Heart left ventricle (tissue), 13 donors: Measurements from ENCODE around the gene PDZD4.

ENCODE experiments used
- CTCF ChIP-seq, 12 donors: fragments of 200-600 bp; sonication (generic) in 4 of 12; IDR thresholded peaks; one replicate each; pipeline versions ENCODE4 v1.5.0 to v1.8.0; 2018 to 2022; ENCODE audit warnings: antibody characterized with exemption in 12 of 12, mild to moderate bottlenecking in 5 of 12
- POLR2A ChIP-seq, 2 donors: fragments of 450-650 bp; IDR thresholded peaks; one replicate each; pipeline ENCODE4 v1.6.1; 2017; ENCODE audit warnings: antibody characterized with exemption in 2 of 2, mild to moderate bottlenecking in 2 of 2, moderate library complexity in 2 of 2
- donor health status: ischemic (EF 13 %, LVEDD 7.1; RV severe dilation, severe dysfunction).
- donor health status: DM: no; HTN: yes; CAD: no.
- donor health status: DM: no; HTN: no; CAD: no.
- donor health status: ischemic (EF 25% LVEDD 6.9; RV normal size, moderate dysfunction).
- donor health status: ischemic (EF 25% LVEDD 5.7; RV mildly dilated, moderate dysfunction).
- donor health status: ischemic (EF 35%, LVEDD 5.7; RV mildly dilated, moderate dysfunction).
- donor health status: nonischemic (EF 11% LVEDD 7.7; RV severe dilation, severe dysfunction).
- donor health status: DM: yes; HTN: yes; CAD: no.
- donor health status: PGD.
- donor health status: ischemic (EF 29% LVEDD 5.4; RV normal size, mild dysfunction).
- donor health status: nonischemic (EF 23%, LVEDD 6.1; RV moderate dilation, normal function).

GRCh38 chrX:153870288-153870690 lies 39.9 kb upstream of the PDZD4 start:
- TF ChIP-seq CTCF (IDR thresholded peaks at IDR 0.05) (no peak), POLR2A (IDR thresholded peaks at IDR 0.05) (no peak)
